Stomach (tissue), 9 donors: Measurements from ENCODE around the gene RBM46. TPM values are rescaled to one million over a fixed set of nuclear protein-coding genes. Genes with fewer than 3 reads are reported as not detected.

Experiments
- DNase-seq, 2 donors: peaks; one replicate each; pipeline versions ENCODE4 v3.0.0 to v3.0.0-alpha.2; 2013 to 2019
- H3K27ac ChIP-seq, 5 donors: fragments of 200-600 bp in 4 of 5; sonication (generic) in 4 of 5; one replicate each; pipeline ENCODE4 v1.5.1; 2013 to 2019; ENCODE audit warnings: mild to moderate bottlenecking in 1 of 5, moderate library complexity in 1 of 5
- H3K27me3 ChIP-seq, 3 donors: fragments of 200-600 bp; sonication (generic); one replicate each; pipeline ENCODE4 v1.5.1; 2017 to 2019; ENCODE audit warnings: mixed run types in 1 of 3
- H3K36me3 ChIP-seq, 4 donors: fragments of 200-600 bp; sonication (generic); 1 replicate in 3 of 4; 2 replicates in 1 of 4; pipeline ENCODE4 v1.5.1; 2016 to 2019
- H3K4me1 ChIP-seq, 4 donors: fragments of 200-600 bp; sonication (generic); one replicate each; pipeline ENCODE4 v1.5.1; 2016 to 2019
- H3K4me3 ChIP-seq, 4 donors: fragments of 200-600 bp; sonication (generic) in 3 of 4; one replicate each; pipeline ENCODE4 v1.5.1; 2016 to 2019; ENCODE audit warnings: mild to moderate bottlenecking in 1 of 4
- H3K9me3 ChIP-seq, 4 donors: fragments of 200-600 bp; sonication (generic); one replicate each; pipeline ENCODE4 v1.5.1; 2016 to 2019
- CTCF ChIP-seq, 7 experiments: fragments of 450-650 bp in 4 of 7; fragments of 200-600 bp in 3 of 7; sonication (generic) in 3 of 7; IDR thresholded peaks; one replicate each; pipeline ENCODE4 v1.5.1; 2016 to 2019; ENCODE audit warnings: antibody characterized with exemption in 7 of 7, control low read depth in 2 of 7, mild to moderate bottlenecking in 1 of 7
- EP300 ChIP-seq: sonication (generic); formaldehyde crosslinking; IDR thresholded peaks from one replicate; pipeline ENCODE4 v1.6.1; 2017; ENCODE audit warnings: antibody characterized with exemption
- POLR2A ChIP-seq, 4 donors: fragments of 450-650 bp; IDR thresholded peaks; one replicate each; pipeline ENCODE4 v1.6.1; 2016; ENCODE audit warnings: antibody characterized with exemption in 4 of 4, control low read depth in 2 of 4, mild to moderate bottlenecking in 1 of 4, moderate library complexity in 1 of 4
- POLR2AphosphoS5 ChIP-seq, 3 donors: sonication (generic); formaldehyde crosslinking; IDR thresholded peaks; one replicate each; pipeline ENCODE4 v1.6.1; 2016; ENCODE audit warnings: antibody characterized with exemption in 3 of 3
- WGBS, 5 donors: extraction: QIAGEN DNeasy Blood & Tissue Kit in 3 of 5; methylation state at CpG; one replicate each; pipeline versions ENCODE4 v1.1.5 to v1.1.7; 2013 to 2018; 5-methylcytosine and 5-hydroxymethylcytosine counted together
- intact Hi-C: fragments of 100-400 bp; cut with DNase I; formaldehyde crosslinking; loops from one replicate; pipeline ENCODE4 v1.15.1; 2023; ENCODE audit warnings: low total_unique reads
- polyA plus RNA-seq, 3 donors: library from polyadenylated mRNA; stranded (reverse); fragments of 200-250 nt; gene quantifications; one replicate each; pipeline ENCODE4 v1.2.3, GENCODE V29; 2013
- total RNA-seq, 5 donors: library from RNA; depleted of rRNA; stranded (reverse); fragments of >200 nt; gene quantifications; one replicate each; pipeline versions ENCODE4 v1.1.0 to v1.2.3, GENCODE V29; 2014 to 2016
- donor health status: healthy with polysubstance abuse.
- donor health status: Bipolar disorder and iron deficiency.
- donor health status: healthy.

The RBM46 gene
- total and polyA plus RNA-seq, 8 donors, result not detected

- no peak for DNase-seq
- intact Hi-C loops, result no loop called here
- TF ChIP-seq POLR2AphosphoS5 (IDR thresholded peaks at IDR 0.05), result no peak
- TF ChIP-seq POLR2A (IDR thresholded peaks at IDR 0.05), result no peak
- no peak for TF ChIP-seq EP300
- TF ChIP-seq CTCF (IDR thresholded peaks at IDR 0.05), result no peak
- H3K9me3 ChIP-seq, result no peaks in the 10 kb centered on the region
- H3K27ac ChIP-seq, result no peak overlapping the region
- no peaks in the 10 kb centered on the region for H3K36me3 ChIP-seq
- H3K4me3 ChIP-seq, result no peak overlapping the region
- H3K4me1 ChIP-seq, result no peaks in the 10 kb centered on the region
- peaks cover 0 to 18% (median 0%) of the 10 kb centered on the region in 3 donors for H3K27me3 ChIP-seq
- WGBS, 5 donors, result 71 to 84% (median 79%) methylated on average over 2 of the region's 2 CpGs
These were observed 20.2 kb upstream of the RBM46 start for GRCh38 chr4:154760895-154761294.

- Histone ChIP-seq H3K36me3 (no peaks in the 10 kb centered on the region), H3K9me3 (no peaks in the 10 kb centered on the region), H3K4me3 (no peak overlapping the region), H3K27me3 (peaks cover 0 to 25% (median 12%) of the 10 kb centered on the region in 3 donors), H3K4me1 (no peaks in the 10 kb centered on the region), H3K27ac (no peak overlapping the region)
- peak in 1 of 2 donors; percentile 23 for DNase-seq
- TF ChIP-seq CTCF (IDR thresholded peaks at IDR 0.05), result no peak
- TF ChIP-seq POLR2A (IDR thresholded peaks at IDR 0.05), result no peak
- no peak for TF ChIP-seq EP300
- no peak for TF ChIP-seq POLR2AphosphoS5 (IDR thresholded peaks at IDR 0.05)
- intact Hi-C loops, result no loop called here
- 87 to 100% (median 90%) methylated on average over 1 of the region's 1 CpG for WGBS, 5 donors
These were observed 2.8 kb upstream of the RBM46 start for GRCh38 chr4:154778264-154778663.

GRCh38 chr4:154779362-154779947 lies 1.6 kb upstream of the RBM46 start:
- DNase-seq, result peak in 1 of 2 donors; percentile 65
- intact Hi-C loops, result no loop called here
- H3K36me3 ChIP-seq, result no peaks in the 10 kb centered on the region
- whole genome bisulfite sequencing, 5 donors, result 32 to 45% (median 33%) methylated on average over 3 of the region's 3 CpGs
- TF ChIP-seq POLR2AphosphoS5 (IDR thresholded peaks at IDR 0.05) (no peak), CTCF (IDR thresholded peaks at IDR 0.05) (peak in 5 of 7 experiments; percentile 23 to 53 (median 30)), POLR2A (IDR thresholded peaks at IDR 0.05) (no peak), EP300 (no peak)
- H3K27me3 ChIP-seq, result peaks cover 0 to 25% (median 12%) of the 10 kb centered on the region in 3 donors
- no peak overlapping the region for H3K27ac ChIP-seq
- no peaks in the 10 kb centered on the region for H3K9me3 ChIP-seq
- no peak overlapping the region for H3K4me3 ChIP-seq
- no peaks in the 10 kb centered on the region for H3K4me1 ChIP-seq

- intact Hi-C loops, result no loop called here
- Histone ChIP-seq H3K27ac (no peak overlapping the region), H3K27me3 (peaks cover 0 to 23% (median 12%) of the 10 kb centered on the region in 3 donors), H3K4me1 (no peaks in the 10 kb centered on the region), H3K36me3 (no peaks in the 10 kb centered on the region), H3K9me3 (no peaks in the 10 kb centered on the region), H3K4me3 (no peak overlapping the region)
- no peak for TF ChIP-seq POLR2A (IDR thresholded peaks at IDR 0.05)
- TF ChIP-seq POLR2AphosphoS5 (IDR thresholded peaks at IDR 0.05), result no peak
- TF ChIP-seq EP300, result no peak
- TF ChIP-seq CTCF (IDR thresholded peaks at IDR 0.05), result no peak
- no peak for DNase-seq
- WGBS, 5 donors, result 72 to 83% (median 79%) methylated on average over 18 of the region's 18 CpGs
These were observed 866 bp downstream of the RBM46 start for GRCh38 chr4:154781983-154782293.
